ENCODE results near the gene SEM1. TPM values are rescaled to one million over a fixed set of nuclear protein-coding genes. Genes with fewer than 3 reads are reported as not detected.

Gene SEM1
- total and polyA plus RNA-seq, 2 experiments from 2014 or later: 24.0 to 215 TPM

DNA sequence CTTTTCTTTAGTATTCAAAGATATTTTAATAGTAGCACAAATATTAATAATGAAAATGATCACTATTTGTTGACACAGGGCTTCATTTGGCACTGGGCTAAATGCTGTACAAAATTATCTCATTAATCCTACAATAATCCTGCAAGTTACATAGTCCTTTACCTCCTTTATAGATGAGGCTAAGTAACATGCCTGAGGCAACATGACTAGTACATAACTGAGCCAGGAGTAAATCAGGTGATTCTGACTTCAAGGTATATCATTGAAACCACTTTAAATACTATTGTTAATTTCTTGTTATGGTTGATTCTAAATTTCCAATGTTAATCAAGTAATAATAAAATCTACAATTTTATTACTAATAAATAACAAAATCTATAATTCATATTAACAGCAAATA, 39.8 kb downstream of the SEM1 start:
- DNase-seq (ENCODE audit: low read depth in 1 of 2, low spot score in 1 of 2): no peak
- TF ChIP-seq, protein P1, sequence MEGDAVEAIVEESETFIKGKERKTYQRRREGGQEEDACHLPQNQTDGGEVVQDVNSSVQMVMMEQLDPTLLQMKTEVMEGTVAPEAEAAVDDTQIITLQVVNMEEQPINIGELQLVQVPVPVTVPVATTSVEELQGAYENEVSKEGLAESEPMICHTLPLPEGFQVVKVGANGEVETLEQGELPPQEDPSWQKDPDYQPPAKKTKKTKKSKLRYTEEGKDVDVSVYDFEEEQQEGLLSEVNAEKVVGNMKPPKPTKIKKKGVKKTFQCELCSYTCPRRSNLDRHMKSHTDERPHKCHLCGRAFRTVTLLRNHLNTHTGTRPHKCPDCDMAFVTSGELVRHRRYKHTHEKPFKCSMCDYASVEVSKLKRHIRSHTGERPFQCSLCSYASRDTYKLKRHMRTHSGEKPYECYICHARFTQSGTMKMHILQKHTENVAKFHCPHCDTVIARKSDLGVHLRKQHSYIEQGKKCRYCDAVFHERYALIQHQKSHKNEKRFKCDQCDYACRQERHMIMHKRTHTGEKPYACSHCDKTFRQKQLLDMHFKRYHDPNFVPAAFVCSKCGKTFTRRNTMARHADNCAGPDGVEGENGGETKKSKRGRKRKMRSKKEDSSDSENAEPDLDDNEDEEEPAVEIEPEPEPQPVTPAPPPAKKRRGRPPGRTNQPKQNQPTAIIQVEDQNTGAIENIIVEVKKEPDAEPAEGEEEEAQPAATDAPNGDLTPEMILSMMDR (IDR thresholded peaks at IDR 0.05; ENCODE audit: low read depth, low read length): no peak
- no peak overlapping the region for H3K4me3 ChIP-seq
- H3K27me3 ChIP-seq: no peaks in the 10 kb centered on the region
- no peak overlapping the region for H3K27ac ChIP-seq
- H3K9me3 ChIP-seq (ENCODE audit: low read depth): no peaks in the 10 kb centered on the region
- no peaks in the 10 kb centered on the region for H3K36me3 ChIP-seq
- H3K4me1 ChIP-seq (ENCODE audit: low read depth): no peaks in the 10 kb centered on the region

DNA sequence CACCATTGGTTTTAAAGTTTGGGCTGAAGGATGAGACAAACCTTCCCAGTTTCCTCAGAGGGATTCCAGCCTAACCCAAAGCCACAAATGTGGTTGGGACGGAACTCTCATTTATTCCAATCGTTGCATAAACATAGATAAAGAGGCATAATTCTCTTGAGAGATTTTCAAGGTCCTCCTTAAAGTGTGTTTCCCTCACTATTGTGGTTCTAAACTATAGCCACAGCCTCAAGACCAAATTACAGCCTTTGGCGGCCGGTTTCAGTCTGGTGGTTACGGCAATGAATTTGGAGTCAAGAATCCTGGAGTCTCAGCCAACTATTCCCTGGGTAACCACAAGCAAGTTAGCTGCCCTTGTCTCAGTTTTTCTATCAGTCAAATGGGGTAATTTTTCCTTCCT, 42.6 kb downstream of the SEM1 start:
- Histone ChIP-seq H3K9me3 (ENCODE audit: low read depth) (no peaks in the 10 kb centered on the region), H3K4me3 (no peak overlapping the region), H3K4me1 (ENCODE audit: low read depth) (no peaks in the 10 kb centered on the region), H3K27ac (no peak overlapping the region), H3K36me3 (no peaks in the 10 kb centered on the region), H3K27me3 (no peaks in the 10 kb centered on the region)
- TF ChIP-seq, protein P1 (IDR thresholded peaks at IDR 0.05; ENCODE audit: low read depth, low read length): no peak
- peak in 1 of 2 donors; percentile 11 for DNase-seq (ENCODE audit: low read depth in 1 of 2, low spot score in 1 of 2)

DNA sequence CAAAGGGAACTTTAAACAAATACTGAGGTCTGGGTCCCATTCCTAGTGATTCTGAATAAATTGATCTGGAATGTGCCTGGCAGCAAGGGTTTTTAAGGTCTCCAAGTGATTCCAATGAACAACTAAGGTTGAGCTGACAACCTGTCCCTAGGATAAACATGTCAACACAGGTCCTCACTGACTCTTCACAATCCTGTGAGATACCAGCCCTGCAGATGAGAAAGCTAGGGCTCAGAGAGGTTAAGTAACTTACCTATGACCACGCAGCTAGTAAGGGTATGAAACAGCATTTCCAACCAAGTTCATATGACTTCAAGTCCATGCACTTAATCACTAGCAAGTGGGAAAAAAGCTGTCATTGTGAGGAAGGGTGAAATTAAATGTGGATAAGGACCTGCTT, 44.0 kb downstream of the SEM1 start:
- no peak overlapping the region for H3K27ac ChIP-seq
- no peak for DNase-seq (ENCODE audit: low read depth in 1 of 2, low spot score in 1 of 2)
- no peaks in the 10 kb centered on the region for H3K27me3 ChIP-seq
- no peaks in the 10 kb centered on the region for H3K9me3 ChIP-seq (ENCODE audit: low read depth)
- H3K4me3 ChIP-seq: no peak overlapping the region
- TF ChIP-seq, protein P1 (IDR thresholded peaks at IDR 0.05; ENCODE audit: low read depth, low read length): no peak
- no peaks in the 10 kb centered on the region for H3K36me3 ChIP-seq
- no peaks in the 10 kb centered on the region for H3K4me1 ChIP-seq (ENCODE audit: low read depth)

DNA sequence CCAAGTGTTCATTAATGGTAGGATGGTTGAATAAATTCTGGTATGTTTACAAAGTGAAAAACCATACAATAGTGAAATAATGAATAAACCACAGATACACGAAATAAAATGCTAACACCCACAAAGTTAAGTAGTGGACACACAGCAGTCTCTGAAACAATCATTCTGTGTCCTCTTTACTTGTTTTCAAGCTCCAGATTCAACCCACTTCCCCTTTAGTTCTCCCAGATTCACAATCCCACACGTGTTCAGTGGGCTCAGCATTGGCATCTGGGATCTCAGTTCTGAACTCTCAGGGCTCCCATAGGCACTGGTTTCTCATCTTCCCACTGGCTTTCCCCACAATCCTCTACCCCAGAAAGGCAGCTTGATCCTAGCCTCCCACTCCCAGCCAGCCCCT, 44.9 kb downstream of the SEM1 start:
- H3K9me3 ChIP-seq (ENCODE audit: low read depth): no peaks in the 10 kb centered on the region
- no peak for DNase-seq (ENCODE audit: low read depth in 1 of 2, low spot score in 1 of 2)

DNA sequence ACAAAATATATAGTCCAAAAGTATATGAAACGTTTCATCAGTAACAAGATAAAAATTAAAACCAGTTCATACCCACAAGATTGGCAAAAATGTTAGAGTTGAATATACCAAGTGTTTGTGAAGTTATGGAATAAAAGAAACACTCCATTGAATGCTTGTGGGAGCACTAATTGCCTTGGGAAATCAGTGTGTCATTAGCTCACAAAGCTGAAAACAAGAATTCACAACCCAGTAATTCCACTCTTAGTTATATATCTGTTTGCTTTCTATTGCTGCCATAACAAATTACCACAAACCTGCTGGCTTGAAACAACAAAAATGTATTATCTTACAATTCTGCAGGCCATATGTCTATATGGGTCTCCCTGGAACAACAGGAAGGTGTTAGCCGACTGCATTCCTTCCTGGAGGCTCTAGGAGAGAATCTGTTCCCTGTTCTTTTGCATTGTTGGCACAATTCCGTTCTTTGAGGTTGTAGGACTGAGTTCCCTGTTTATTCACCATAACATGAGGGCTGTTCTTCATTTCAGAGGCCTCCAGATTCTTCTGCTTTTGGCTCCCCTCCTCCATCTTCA, 45.7 kb downstream of the SEM1 start:
- Histone ChIP-seq H3K27ac (no peak overlapping the region), H3K4me1 (ENCODE audit: low read depth) (no peaks in the 10 kb centered on the region), H3K9me3 (ENCODE audit: low read depth) (no peaks in the 10 kb centered on the region), H3K4me3 (no peak overlapping the region), H3K36me3 (no peaks in the 10 kb centered on the region), H3K27me3 (no peaks in the 10 kb centered on the region)
- TF ChIP-seq, protein P1 (IDR thresholded peaks at IDR 0.05; ENCODE audit: low read depth, low read length): no peak
- DNase-seq (ENCODE audit: low read depth in 1 of 2, low spot score in 1 of 2): no peak

More for the DNA sequence above, 44.9 kb downstream of the SEM1 start:
- Histone ChIP-seq H3K27ac (no peak overlapping the region), H3K27me3 (no peaks in the 10 kb centered on the region), H3K4me1 (ENCODE audit: low read depth) (no peaks in the 10 kb centered on the region), H3K4me3 (no peak overlapping the region), H3K36me3 (no peaks in the 10 kb centered on the region)
- TF ChIP-seq, protein P1 (IDR thresholded peaks at IDR 0.05; ENCODE audit: low read depth, low read length): no peak

Data from cardiac muscle cell (in vitro differentiated cells and primary cell).